GM12878 (cell line): ENCODE results near the gene MTAP. TPM values are rescaled to one million over a fixed set of nuclear protein-coding genes. Genes with fewer than 3 reads are reported as not detected.

Experiments used
- ATAC-seq: fragments of 200-7000 bp; cut with Tn5 transposase; 3 replicates; pipeline ENCODE4 v1.9.1; 2020; ENCODE audit warnings: mild to moderate bottlenecking, moderate library complexity
- BruUV-seq: library from RNA; stranded (reverse); fragments of 400-500 nt; replicated peaks from 2 replicates; lab custom pipeline; 2021; lab: Mats Ljungman, UMichigan
- CTCF ChIA-PET: fragments of 300-600 bp; sonication (Branson Sonifier 250); formaldehyde crosslinking; extraction: SDS; loops from one replicate; lab custom pipeline; 2021; ENCODE audit warnings: inconsistent platforms; lab: Yijun Ruan, JAX
- POLR2A ChIA-PET: fragments of 350-600 bp; formaldehyde crosslinking; extraction: SDS; loops from one replicate; lab custom pipeline; 2021; ENCODE audit warnings: inconsistent platforms; lab: Charles Lee
- RAD21 ChIA-PET: fragments of 300-600 bp; sonication (Branson Sonifier 250); formaldehyde crosslinking; loops from one replicate; lab custom pipeline; 2023; ENCODE audit warnings: antibody characterized with exemption; ENCODE audit not compliant: unreplicated experiment; lab: Charles Lee
- SMC1A ChIA-PET: fragments of 300-600 bp; sonication (Branson Sonifier 250); formaldehyde crosslinking; loops from one replicate; lab custom pipeline; 2023; ENCODE audit not compliant: unreplicated experiment, uncharacterized antibody; lab: Charles Lee
- DNase-seq: peaks from one replicate; pipeline ENCODE4 v3.0.0-alpha.2; 2011; ENCODE audit warnings: low read depth, low spot score
- FAIRE-seq: peaks from 3 replicates; lab custom pipeline; 2011; peaks lifted over from hg19 to GRCh38; lab: Jason Lieb, UNC
- H2AFZ ChIP-seq: 2 replicates; pipeline ENCODE4 v1.6.0; 2011; ENCODE audit warnings: low read depth, low read length, control low read depth; ENCODE audit not compliant: control insufficient read depth
- H3K27ac ChIP-seq: 2 replicates; pipeline ENCODE4 v1.5.1; 2011; ENCODE audit warnings: control low read depth; ENCODE audit not compliant: control insufficient read depth, insufficient read depth
- H3K27me3 ChIP-seq, 2 experiments: replicated peaks in 1 of 2; 2 replicates each; pipeline versions ENCODE4 v1.6.0 to v1.6.1; 2011; ENCODE audit warnings: low read length in 1 of 2; ENCODE audit not compliant: control insufficient read depth in 2 of 2, insufficient read depth in 2 of 2
- H3K36me3 ChIP-seq, 2 experiments: 2 replicates each; pipeline ENCODE4 v1.5.1; 2011; ENCODE audit warnings: low read length in 1 of 2; ENCODE audit not compliant: control insufficient read depth in 2 of 2, insufficient read depth in 2 of 2
- H3K4me1 ChIP-seq: 2 replicates; pipeline ENCODE4 v1.6.1; 2011; ENCODE audit warnings: mild to moderate bottlenecking, low read length, moderate library complexity, mixed read lengths; ENCODE audit not compliant: control insufficient read depth, insufficient read depth
- H3K4me2 ChIP-seq: 2 replicates; pipeline ENCODE4 v1.6.0; 2011; ENCODE audit warnings: control low read depth; ENCODE audit not compliant: control insufficient read depth, insufficient read depth
- H3K4me3 ChIP-seq: fragments of 200-600 bp; sonication (generic); 2 replicates; pipeline ENCODE4 v1.5.1; 2016
- H3K79me2 ChIP-seq: 2 replicates; pipeline ENCODE4 v1.6.0; 2011; ENCODE audit warnings: low read length; ENCODE audit not compliant: control insufficient read depth, insufficient read depth
- H3K9ac ChIP-seq: 2 replicates; pipeline ENCODE4 v1.8.0; 2011; ENCODE audit warnings: low read length, control low read depth, mixed read lengths; ENCODE audit not compliant: control insufficient read depth, insufficient read depth
- H3K9me3 ChIP-seq: replicated peaks from 3 replicates; pipeline ENCODE4 v1.5.1; 2011; ENCODE audit warnings: mild to moderate bottlenecking, low read length; ENCODE audit not compliant: control insufficient read depth, insufficient read depth
- H4K20me1 ChIP-seq: 2 replicates; pipeline ENCODE4 v1.6.0; 2011; ENCODE audit not compliant: control insufficient read depth, insufficient read depth
- CTCF ChIP-seq, 3 experiments: IDR thresholded peaks in 2 of 3; conservative IDR thresholded peaks in 1 of 3; 2 replicates each; pipeline ENCODE4 v1.5.1; 2011; ENCODE audit warnings: low read depth in 3 of 3, low read length in 3 of 3, mild to moderate bottlenecking in 3 of 3, control low read depth in 2 of 3, moderate library complexity in 2 of 3, inconsistent platforms in 1 of 3, mixed read lengths in 1 of 3; ENCODE audit not compliant: control insufficient read depth in 2 of 3, insufficient read depth in 1 of 3; ENCODE audit errors: extremely low read depth in 1 of 3
- EGR1 ChIP-seq, 2 experiments: IDR thresholded peaks; 1 replicate in 1 of 2; 2 replicates in 1 of 2; pipeline ENCODE4 v1.6.1; 2011 to 2012; ENCODE audit warnings: low read depth in 2 of 2, low read length in 2 of 2, borderline replicate concordance in 1 of 2, mild to moderate bottlenecking in 1 of 2, moderate library complexity in 1 of 2
- IKZF1 ChIP-seq: fragments of 450-650 bp; conservative IDR thresholded peaks from 2 replicates; pipeline ENCODE4 v1.6.1; 2017; ENCODE audit warnings: antibody characterized with exemption, mild to moderate bottlenecking
- IKZF2 ChIP-seq, 2 experiments: fragments of 450-650 bp; IDR thresholded peaks; 2 replicates each; pipeline ENCODE4 v1.6.1; 2017; ENCODE audit warnings: mild to moderate bottlenecking in 2 of 2, moderate library complexity in 2 of 2
- JUNB ChIP-seq: IDR thresholded peaks from 2 replicates; pipeline ENCODE4 v1.6.1; 2016; ENCODE audit warnings: antibody characterized with exemption, mild to moderate bottlenecking
- NR2F1 ChIP-seq: fragments of 450-650 bp; conservative IDR thresholded peaks from 2 replicates; pipeline ENCODE4 v1.6.1; 2017; ENCODE audit warnings: mild to moderate bottlenecking
- SREBF2 ChIP-seq: IDR thresholded peaks from 2 replicates; pipeline ENCODE4 v1.6.1; 2012; ENCODE audit warnings: mild to moderate bottlenecking, low read length
- TCF12 ChIP-seq: IDR thresholded peaks from 2 replicates; pipeline ENCODE4 v1.6.1; 2011; ENCODE audit warnings: low read depth, mild to moderate bottlenecking, low read length
- WRNIP1 ChIP-seq: IDR thresholded peaks from 2 replicates; pipeline ENCODE4 v1.6.1; 2011; ENCODE audit warnings: low read depth, low read length, improper control_type of control experiment, borderline replicate concordance
- ZNF217 ChIP-seq: fragments of 450-650 bp; IDR thresholded peaks from 2 replicates; pipeline ENCODE4 v1.6.1; 2017; ENCODE audit warnings: antibody characterized with exemption, mild to moderate bottlenecking
- ZNF24 ChIP-seq: fragments of 450-650 bp; IDR thresholded peaks from 2 replicates; pipeline ENCODE4 v1.6.1; 2017; ENCODE audit warnings: antibody characterized with exemption, mild to moderate bottlenecking
- ZNF622 ChIP-seq: fragments of 450-650 bp; IDR thresholded peaks from 2 replicates; pipeline ENCODE4 v1.6.1; 2017; ENCODE audit warnings: mild to moderate bottlenecking, inconsistent platforms
- whole genome bisulfite sequencing: methylation state at CpG from one replicate; pipeline ENCODE4 v1.1.6; 2016; ENCODE audit warnings: low lambda C conversion rate; ENCODE audit not compliant: insufficient replicate concordance, insufficient coverage; ENCODE audit errors: missing lambda C conversion rate; 5-methylcytosine and 5-hydroxymethylcytosine counted together
- in situ Hi-C: fragments of 300-500 bp; cut with MboI; formaldehyde crosslinking; loops from 9 replicates; pipeline ENCODE4 v1.14.3; 2018; ENCODE audit warnings: mixed read lengths
- intact Hi-C: fragments of 100-400 bp; cut with micrococcal nuclease; formaldehyde crosslinking; loops from one replicate; pipeline ENCODE4 v1.14.2; 2022; ENCODE audit not compliant: unreplicated experiment
- polyA plus RNA-seq, 11 experiments: library from polyadenylated mRNA; depleted of rRNA in 4 of 11; unstranded in 6 of 11; stranded (reverse) in 5 of 11; fragments of >200 nt; fragmentation: Nextera tagmentation in 4 of 11; fragmentation: Illumina TruSeq in 1 of 11; extraction: Ambion mirVana in 4 of 11; extraction: Trizol in 1 of 11; gene quantifications; 1 replicate in 1 of 11; 2 replicates in 10 of 11; pipeline versions ENCODE4 v1.2.1 to v1.2.3, GENCODE V29; 2011 to 2016; ENCODE audit warnings: inconsistent platforms in 2 of 11, missing spikeins in 2 of 11, low read depth in 1 of 11
- total RNA-seq, 4 experiments: library from RNA; depleted of rRNA in 3 of 4; stranded (reverse); fragments of >200 nt in 3 of 4; fragmentation: Illumina TruSeq in 1 of 4; extraction: Trizol in 1 of 4; gene quantifications; 2 replicates each; pipeline versions ENCODE4 v1.2.1 to v1.2.3, GENCODE V29; 2013 to 2021
- TF ChIP-seq, protein P1 (sequence below): fragments of 450-650 bp; IDR thresholded peaks from 2 replicates; pipeline ENCODE4 v1.6.1; 2017; ENCODE audit warnings: mild to moderate bottlenecking, moderate library complexity
- TF ChIP-seq, protein P2 (sequence below): fragments of 450-650 bp; IDR thresholded peaks from 2 replicates; pipeline ENCODE4 v1.6.1; 2017; ENCODE audit warnings: low read depth, mild to moderate bottlenecking, moderate library complexity

MTAP gene
- total and polyA plus RNA-seq, 10 of the 15 experiments (the other 5 are each of a cell fraction or from before 2014, with no cell fraction given): 16.4 to 29.9 (median 22.6) TPM

GRCh38 chr9:21802418-21803000, at the start of gene MTAP (continued):
- no peak for TF ChIP-seq SREBF2

DNA sequence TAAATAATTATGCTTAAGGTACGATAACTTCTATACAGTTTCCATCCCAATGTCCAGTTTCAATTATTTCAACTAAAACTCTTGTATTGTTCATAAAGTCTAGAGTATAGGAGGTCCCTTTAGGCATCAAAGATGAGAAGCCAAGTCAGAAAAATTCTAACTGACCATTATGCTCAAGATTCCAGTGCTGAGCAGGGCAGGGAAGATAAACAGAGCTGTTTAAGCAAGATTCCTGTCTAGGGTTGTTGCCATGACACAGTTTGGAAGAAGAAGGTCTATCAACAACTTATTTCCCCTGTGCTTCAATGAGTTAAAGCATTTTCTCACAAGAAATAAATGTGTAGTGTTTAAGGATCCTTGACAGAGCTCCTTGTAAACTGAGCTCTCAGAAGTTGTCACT, 48.9 kb upstream of the MTAP start:
- no peak for ATAC-seq
- in situ Hi-C loops: no loop called here
- CTCF ChIA-PET: no interaction called here
- H3K4me3 ChIP-seq: no peak overlapping the region
- FAIRE-seq: no peak
- no peaks in the 10 kb centered on the region for H3K79me2 ChIP-seq
- no peak overlapping the region for H3K27ac ChIP-seq
- no peaks in the 10 kb centered on the region for H4K20me1 ChIP-seq
- H3K4me2 ChIP-seq: no peak overlapping the region
- no TSS peak for BruUV-seq
- H3K9me3 ChIP-seq: no peaks in the 10 kb centered on the region
- no peak for DNase-seq
- intact Hi-C loops: no loop called here
- no peak overlapping the region for H2AFZ ChIP-seq
- 26% methylated on average over 1 of the region's 1 CpG for WGBS
- no peak overlapping the region for H3K9ac ChIP-seq
- POLR2A ChIA-PET: no interaction called here
- SMC1A ChIA-PET: no interaction called here
- H3K4me1 ChIP-seq: no peaks in the 10 kb centered on the region
- H3K36me3 ChIP-seq: no peaks in the 10 kb centered on the region
- H3K27me3 ChIP-seq: peaks cover 4% of the 10 kb centered on the region in 2 experiments
- RAD21 ChIA-PET: no interaction called here
- TF ChIP-seq, protein P1, sequence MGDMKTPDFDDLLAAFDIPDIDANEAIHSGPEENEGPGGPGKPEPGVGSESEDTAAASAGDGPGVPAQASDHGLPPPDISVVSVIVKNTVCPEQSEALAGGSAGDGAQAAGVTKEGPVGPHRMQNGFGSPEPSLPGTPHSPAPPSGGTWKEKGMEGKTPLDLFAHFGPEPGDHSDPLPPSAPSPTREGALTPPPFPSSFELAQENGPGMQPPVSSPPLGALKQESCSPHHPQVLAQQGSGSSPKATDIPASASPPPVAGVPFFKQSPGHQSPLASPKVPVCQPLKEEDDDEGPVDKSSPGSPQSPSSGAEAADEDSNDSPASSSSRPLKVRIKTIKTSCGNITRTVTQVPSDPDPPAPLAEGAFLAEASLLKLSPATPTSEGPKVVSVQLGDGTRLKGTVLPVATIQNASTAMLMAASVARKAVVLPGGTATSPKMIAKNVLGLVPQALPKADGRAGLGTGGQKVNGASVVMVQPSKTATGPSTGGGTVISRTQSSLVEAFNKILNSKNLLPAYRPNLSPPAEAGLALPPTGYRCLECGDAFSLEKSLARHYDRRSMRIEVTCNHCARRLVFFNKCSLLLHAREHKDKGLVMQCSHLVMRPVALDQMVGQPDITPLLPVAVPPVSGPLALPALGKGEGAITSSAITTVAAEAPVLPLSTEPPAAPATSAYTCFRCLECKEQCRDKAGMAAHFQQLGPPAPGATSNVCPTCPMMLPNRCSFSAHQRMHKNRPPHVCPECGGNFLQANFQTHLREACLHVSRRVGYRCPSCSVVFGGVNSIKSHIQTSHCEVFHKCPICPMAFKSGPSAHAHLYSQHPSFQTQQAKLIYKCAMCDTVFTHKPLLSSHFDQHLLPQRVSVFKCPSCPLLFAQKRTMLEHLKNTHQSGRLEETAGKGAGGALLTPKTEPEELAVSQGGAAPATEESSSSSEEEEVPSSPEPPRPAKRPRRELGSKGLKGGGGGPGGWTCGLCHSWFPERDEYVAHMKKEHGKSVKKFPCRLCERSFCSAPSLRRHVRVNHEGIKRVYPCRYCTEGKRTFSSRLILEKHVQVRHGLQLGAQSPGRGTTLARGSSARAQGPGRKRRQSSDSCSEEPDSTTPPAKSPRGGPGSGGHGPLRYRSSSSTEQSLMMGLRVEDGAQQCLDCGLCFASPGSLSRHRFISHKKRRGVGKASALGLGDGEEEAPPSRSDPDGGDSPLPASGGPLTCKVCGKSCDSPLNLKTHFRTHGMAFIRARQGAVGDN: no peak
- TF ChIP-seq IKZF2 (IDR thresholded peaks at IDR 0.05) (no peak), ZNF24 (no peak), ZNF217 (no peak), NR2F1 (no peak), IKZF1 (no peak), JUNB (no peak), TCF12 (no peak), ZNF622 (no peak), EGR1 (IDR thresholded peaks at IDR 0.05; ENCODE audit: borderline replicate concordance in 1 of 2, low read depth in 2 of 2, low read length in 2 of 2) (no peak), CTCF (IDR thresholded peaks at IDR 0.05 in 2 of 3, conservative IDR thresholded peaks at IDR 0.05 in 1 of 3; ENCODE audit: control insufficient read depth in 2 of 3, extremely low read depth in 1 of 3, insufficient read depth in 1 of 3, low read depth in 3 of 3, low read length in 3 of 3) (no peak), WRNIP1 (no peak)
- TF ChIP-seq, protein P2, sequence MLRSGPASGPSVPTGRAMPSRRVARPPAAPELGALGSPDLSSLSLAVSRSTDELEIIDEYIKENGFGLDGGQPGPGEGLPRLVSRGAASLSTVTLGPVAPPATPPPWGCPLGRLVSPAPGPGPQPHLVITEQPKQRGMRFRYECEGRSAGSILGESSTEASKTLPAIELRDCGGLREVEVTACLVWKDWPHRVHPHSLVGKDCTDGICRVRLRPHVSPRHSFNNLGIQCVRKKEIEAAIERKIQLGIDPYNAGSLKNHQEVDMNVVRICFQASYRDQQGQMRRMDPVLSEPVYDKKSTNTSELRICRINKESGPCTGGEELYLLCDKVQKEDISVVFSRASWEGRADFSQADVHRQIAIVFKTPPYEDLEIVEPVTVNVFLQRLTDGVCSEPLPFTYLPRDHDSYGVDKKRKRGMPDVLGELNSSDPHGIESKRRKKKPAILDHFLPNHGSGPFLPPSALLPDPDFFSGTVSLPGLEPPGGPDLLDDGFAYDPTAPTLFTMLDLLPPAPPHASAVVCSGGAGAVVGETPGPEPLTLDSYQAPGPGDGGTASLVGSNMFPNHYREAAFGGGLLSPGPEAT: no peak
